Hindlimb muscle (tissue), 1 donor: ENCODE results near the gene PRX. TPM values are rescaled to one million over a fixed set of nuclear protein-coding genes. Genes with fewer than 3 reads are reported as not detected.
"Not testable (repeated sequence)": the region's sequence is repeated elsewhere in the genome, so short reads cannot be mapped to it uniquely, and the experiment has no call there.

Experiments
- DNase-seq: peaks from one replicate; pipeline ENCODE4 v3.0.0-alpha.2; 2013
- polyA plus RNA-seq: library from polyadenylated mRNA; unstranded; fragments of 120-200 nt; gene quantifications from one replicate; pipeline ENCODE4 v1.2.1, GENCODE V29; 2013; ENCODE audit not compliant: insufficient read length

The PRX gene
- polyA plus RNA-seq, 1 donor: 11.7 TPM

- DNase-seq: no peak
Measured at GRCh38 chr19:40441719-40442253, 28.6 kb upstream of the PRX start.

GRCh38 chr19:40438284-40438683 is 25.1 kb upstream of the PRX start:
- DNase-seq: no peak

- DNase-seq: peak; percentile 92
Measured at GRCh38 chr19:40433391-40434216, 20.4 kb upstream of the PRX start.

GRCh38 chr19:40432760-40433159 is 19.6 kb upstream of the PRX start:
- DNase-seq: not testable (repeated sequence)

GRCh38 chr19:40431698-40432097 is 18.5 kb upstream of the PRX start:
- DNase-seq: no peak

- not testable (repeated sequence) for DNase-seq
Measured at GRCh38 chr19:40430242-40430641, 17.1 kb upstream of the PRX start.

GRCh38 chr19:40428197-40428596 is 15.0 kb upstream of the PRX start:
- DNase-seq: not testable (repeated sequence)

- DNase-seq: peak; percentile 99
Measured at GRCh38 chr19:40425450-40426287, 12.5 kb upstream of the PRX start, which contains the start of gene SERTAD1. TSS of gene SERTAD1 (minus strand) at chr19:40425992. CDS start at chr19:40423546, 2,446 bp downstream.

- no peak for DNase-seq
Measured at GRCh38 chr19:40424637-40425449, 11.7 kb upstream of the PRX start.

- no peak for DNase-seq
Measured at GRCh38 chr19:40423938-40424337, 10.8 kb upstream of the PRX start.

- no peak for DNase-seq
Measured at GRCh38 chr19:40422748-40423566, 9.8 kb upstream of the PRX start.

- no peak for DNase-seq
Measured at GRCh38 chr19:40421993-40422747, 9.0 kb upstream of the PRX start.

GRCh38 chr19:40420766-40421765 is 7.9 kb upstream of the PRX start:
- peak; percentile 97 for DNase-seq

- DNase-seq: no peak
Measured at GRCh38 chr19:40420451-40420765, 7.2 kb upstream of the PRX start.

- no peak for DNase-seq
Measured at GRCh38 chr19:40419780-40420179, 6.6 kb upstream of the PRX start.

GRCh38 chr19:40419066-40419612 is 6.0 kb upstream of the PRX start:
- DNase-seq: no peak

GRCh38 chr19:40418040-40418439 is 4.9 kb upstream of the PRX start:
- DNase-seq: no peak

GRCh38 chr19:40417643-40417981 is 4.4 kb upstream of the PRX start:
- DNase-seq: no peak

GRCh38 chr19:40416918-40417642 is 3.9 kb upstream of the PRX start:
- peak; percentile 78 for DNase-seq
